Stimulated activated effector memory CD8-positive, alpha-beta T cell treated with anti-CD3 and anti-CD28 coated beads, Interleukin-12 subunit alpha, Interleukin-12 subunit beta, amount 100 ng/mL, for 72 hours (primary cell): Measurements from ENCODE around the gene LRRC2.

ENCODE experiments used
- ATAC-seq: fragments of 150-1000 bp; cut with Tn5 transposase; 2 replicates; pipeline ENCODE4 v1.10.0; 2021
- DNase-seq, 2 donors: peaks; one replicate each; pipeline ENCODE4 v3.0.0; 2021 to 2022; ENCODE audit warnings: low spot score in 2 of 2
- H3K27ac Mint-ChIP-seq: one replicate; pipeline ENCODE4 v1.8.0; 2022; ENCODE audit warnings: mild to moderate bottlenecking, mixed read lengths
- H3K36me3 Mint-ChIP-seq: one replicate; pipeline ENCODE4 v1.8.0; 2022; ENCODE audit warnings: mild to moderate bottlenecking, mixed read lengths
- H3K4me1 Mint-ChIP-seq: one replicate; pipeline ENCODE4 v1.8.0; 2022; ENCODE audit warnings: mixed read lengths
- H3K4me3 Mint-ChIP-seq: one replicate; pipeline ENCODE4 v1.8.0; 2022; ENCODE audit warnings: mild to moderate bottlenecking, mixed read lengths
- H3K9me3 Mint-ChIP-seq: one replicate; pipeline ENCODE4 v1.8.0; 2022; ENCODE audit warnings: mixed read lengths

LRRC2 gene

GRCh38 chr3:46478341-46478740 lies 87.8 kb downstream of the LRRC2 start:
- Mint-ChIP-seq H3K4me3 (no peak overlapping the region), H3K27ac (no peak overlapping the region), H3K9me3 (peaks cover 12% of the 10 kb centered on the region), H3K4me1 (no peaks in the 10 kb centered on the region), H3K36me3 (no peaks in the 10 kb centered on the region)
- ATAC-seq (no peak), DNase-seq (no peak)

DNA sequence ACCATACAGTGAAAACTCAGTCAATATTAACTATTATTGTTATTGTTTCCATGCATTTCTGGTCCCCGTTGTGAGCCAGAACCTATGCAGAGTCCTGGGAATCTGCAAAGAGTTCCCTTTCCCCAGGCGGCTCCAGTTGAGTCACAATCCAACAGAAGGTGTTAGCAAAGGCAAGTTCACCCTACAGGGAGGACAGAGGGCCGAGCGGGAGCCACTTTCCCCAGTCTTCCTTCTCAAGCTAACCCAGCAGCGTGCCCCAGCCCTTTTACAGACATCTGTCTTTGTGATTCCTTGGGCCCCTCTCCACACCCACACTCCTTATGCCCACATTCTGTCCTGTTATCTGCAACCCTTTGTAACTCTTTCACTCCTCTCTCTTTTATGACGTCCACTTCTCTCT lies 88.3 kb downstream of the LRRC2 start:
- H3K4me3 Mint-ChIP-seq, result no peak overlapping the region
- no peaks in the 10 kb centered on the region for H3K4me1 Mint-ChIP-seq
- no peak overlapping the region for H3K27ac Mint-ChIP-seq
- no peak for ATAC-seq
- no peaks in the 10 kb centered on the region for H3K36me3 Mint-ChIP-seq
- peaks cover 12% of the 10 kb centered on the region for H3K9me3 Mint-ChIP-seq
- DNase-seq, result no peak

GRCh38 chr3:46477145-46477544 lies 89.0 kb downstream of the LRRC2 start:
- Mint-ChIP-seq H3K27ac (no peak overlapping the region), H3K36me3 (no peaks in the 10 kb centered on the region), H3K4me3 (no peak overlapping the region), H3K4me1 (no peaks in the 10 kb centered on the region), H3K9me3 (peaks cover 12% of the 10 kb centered on the region)
- ATAC-seq (no peak), DNase-seq (no peak)

DNA sequence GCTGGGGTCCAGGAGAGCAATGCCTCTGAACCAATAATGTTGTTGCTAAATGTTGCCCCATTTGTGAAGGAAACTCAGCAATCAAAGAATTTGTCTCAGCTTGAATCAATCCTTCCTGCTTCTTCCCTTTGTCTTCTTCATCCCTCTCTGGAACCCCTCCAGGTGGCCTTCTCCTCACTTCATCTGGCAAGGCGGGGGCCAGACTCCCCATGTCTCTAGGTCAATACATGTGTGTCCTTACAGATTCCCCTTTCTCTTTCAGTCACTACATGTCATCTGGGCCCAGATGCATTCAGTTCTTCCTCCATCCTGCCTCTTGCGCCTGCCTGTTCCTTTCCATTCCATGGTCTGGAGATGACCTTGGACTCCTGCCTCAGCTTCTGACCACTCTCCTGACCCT lies 93.4 kb downstream of the LRRC2 start:
- no peak for ATAC-seq
- H3K4me1 Mint-ChIP-seq, result no peaks in the 10 kb centered on the region
- H3K4me3 Mint-ChIP-seq, result no peak overlapping the region
- peaks cover 12% of the 10 kb centered on the region for H3K9me3 Mint-ChIP-seq
- DNase-seq, result no peak
- H3K27ac Mint-ChIP-seq, result no peak overlapping the region
- no peaks in the 10 kb centered on the region for H3K36me3 Mint-ChIP-seq

- Mint-ChIP-seq H3K27ac (no peak overlapping the region), H3K4me3 (no peak overlapping the region), H3K9me3 (peaks cover 12% of the 10 kb centered on the region), H3K36me3 (no peaks in the 10 kb centered on the region), H3K4me1 (no peaks in the 10 kb centered on the region)
- peak; percentile 36 for ATAC-seq
- no peak for DNase-seq
Measured at GRCh38 chr3:46471371-46471914, 94.7 kb downstream of the LRRC2 start.

- no peak overlapping the region for H3K27ac Mint-ChIP-seq
- H3K4me3 Mint-ChIP-seq, result no peak overlapping the region
- no peaks in the 10 kb centered on the region for H3K36me3 Mint-ChIP-seq
- peaks cover 12% of the 10 kb centered on the region for H3K9me3 Mint-ChIP-seq
- H3K4me1 Mint-ChIP-seq, result no peaks in the 10 kb centered on the region
- ATAC-seq (no peak), DNase-seq (no peak)
Measured at GRCh38 chr3:46470831-46471230, 95.3 kb downstream of the LRRC2 start.

- Mint-ChIP-seq H3K27ac (no peak overlapping the region), H3K4me1 (no peaks in the 10 kb centered on the region), H3K9me3 (peaks cover 7% of the 10 kb centered on the region), H3K36me3 (no peaks in the 10 kb centered on the region), H3K4me3 (no peak overlapping the region)
- ATAC-seq (no peak), DNase-seq (no peak)
Measured at GRCh38 chr3:46469680-46470357, 96.3 kb downstream of the LRRC2 start.

DNA sequence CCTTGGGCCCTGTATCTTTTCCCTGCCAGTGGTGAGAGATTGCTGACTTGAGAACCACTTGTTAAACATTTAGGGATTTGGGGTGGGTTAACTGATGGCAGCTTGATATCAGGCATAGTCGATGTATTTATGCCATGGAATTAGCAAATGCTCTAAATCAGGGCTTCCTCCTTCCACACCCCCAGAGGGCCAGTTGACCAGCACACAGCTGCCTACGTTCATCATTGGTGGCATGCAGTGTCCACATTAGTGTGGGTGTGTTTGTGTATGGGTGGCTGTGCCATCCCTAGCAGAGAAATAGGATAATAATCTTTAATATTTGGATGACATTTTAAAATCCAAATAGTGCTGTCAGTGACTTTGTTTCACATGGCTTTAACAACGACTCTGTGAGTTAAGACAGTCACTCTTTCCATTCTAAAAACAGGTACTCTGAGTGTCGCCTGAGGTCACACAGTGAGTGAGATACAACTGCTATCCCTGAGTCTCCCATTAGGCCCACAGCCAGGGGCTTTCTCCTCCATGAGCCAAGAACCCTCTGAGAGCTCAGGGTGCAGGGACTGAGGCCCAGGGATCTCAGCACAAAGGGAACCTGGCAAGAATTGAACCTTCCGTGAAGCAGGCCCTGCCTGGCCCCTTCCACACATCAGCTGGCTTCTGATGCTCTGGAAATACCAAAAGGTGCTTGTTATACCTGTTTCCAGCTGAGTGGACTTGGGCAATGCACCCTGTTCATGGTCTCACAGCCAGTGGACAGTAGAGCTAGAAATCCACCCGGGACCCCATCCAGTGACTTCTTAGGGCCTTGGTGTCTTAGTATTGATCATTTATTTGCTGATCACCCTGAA lies 97.1 kb downstream of the LRRC2 start:
- no peak for ATAC-seq

GRCh38 chr3:46467562-46467961 lies 98.5 kb downstream of the LRRC2 start:
- DNase-seq (no peak), ATAC-seq (no peak)
- Mint-ChIP-seq H3K4me1 (peaks cover 5% of the 10 kb centered on the region), H3K36me3 (no peaks in the 10 kb centered on the region), H3K27ac (no peak overlapping the region), H3K4me3 (no peak overlapping the region), H3K9me3 (no peaks in the 10 kb centered on the region)

More for the DNA sequence above, 97.1 kb downstream of the LRRC2 start:
- H3K36me3 Mint-ChIP-seq, result no peaks in the 10 kb centered on the region
- no peak overlapping the region for H3K27ac Mint-ChIP-seq
- peaks cover 4% of the 10 kb centered on the region for H3K4me1 Mint-ChIP-seq
- no peak for DNase-seq
- H3K9me3 Mint-ChIP-seq, result peaks cover under 1% of the 10 kb centered on the region
- H3K4me3 Mint-ChIP-seq, result no peak overlapping the region

DNA sequence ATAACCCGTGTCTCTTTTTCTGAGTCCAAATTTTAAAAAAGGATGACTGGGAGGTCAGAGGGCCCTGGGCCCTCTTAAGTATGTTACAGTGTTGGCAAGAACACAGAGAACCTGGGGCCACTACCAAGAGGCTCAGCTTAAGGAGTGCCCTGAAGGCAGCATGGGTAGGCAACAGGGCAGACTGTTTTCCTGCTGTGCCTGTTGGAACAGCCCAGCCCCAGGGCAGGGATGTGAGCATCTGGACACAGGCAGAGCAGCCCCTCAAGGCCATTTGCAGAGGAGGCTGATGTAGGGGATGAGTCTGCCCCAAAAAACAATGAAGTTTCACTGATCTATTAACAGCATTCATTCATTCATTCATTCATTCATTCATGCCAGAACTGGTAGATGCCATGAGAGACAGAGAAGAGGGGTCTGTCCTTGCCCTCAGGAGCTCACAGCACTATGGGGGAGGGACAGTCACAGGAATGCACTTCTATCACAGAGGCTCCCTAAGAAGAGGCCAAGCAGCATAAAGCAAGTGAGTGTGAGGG lies 99.2 kb downstream of the LRRC2 start:
- Mint-ChIP-seq H3K4me3 (no peak overlapping the region), H3K9me3 (no peaks in the 10 kb centered on the region), H3K27ac (no peak overlapping the region), H3K4me1 (peaks cover 5% of the 10 kb centered on the region), H3K36me3 (no peaks in the 10 kb centered on the region)
- ATAC-seq, result no peak
- no peak for DNase-seq

DNA sequence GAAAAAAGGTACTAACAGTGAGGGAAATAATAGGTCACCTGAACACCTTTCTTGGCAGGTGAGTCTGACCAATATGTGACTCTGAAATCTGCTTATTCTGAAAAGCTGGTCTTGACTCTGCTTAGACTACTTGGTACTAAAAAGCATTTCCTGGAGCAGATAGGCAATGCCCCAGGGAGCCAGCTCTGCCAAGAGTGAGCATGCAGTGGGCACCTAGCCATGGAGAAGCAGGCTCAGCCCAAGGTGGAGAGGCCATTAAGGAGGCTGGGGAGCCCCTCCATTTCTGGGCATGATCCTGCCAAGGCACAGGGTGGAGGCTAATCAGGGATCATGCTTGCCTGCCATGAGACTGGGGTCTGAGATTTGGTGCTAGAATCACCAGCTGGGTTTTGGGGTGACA lies 99.8 kb downstream of the LRRC2 start:
- Mint-ChIP-seq H3K4me1 (peaks cover 5% of the 10 kb centered on the region), H3K27ac (no peak overlapping the region), H3K4me3 (no peak overlapping the region), H3K36me3 (no peaks in the 10 kb centered on the region), H3K9me3 (no peaks in the 10 kb centered on the region)
- DNase-seq, result no peak
- no peak for ATAC-seq
